ENCODE results near the gene RELN.

GRCh38 chr7:103564416-103564815 lies 425.0 kb downstream of the RELN start:
- TF ChIP-seq CTCF (conservative IDR thresholded peaks at IDR 0.05) (no peak), EZH2 (IDR thresholded peaks at IDR 0.05; ENCODE audit: low read depth) (no peak)
